ENCODE measurements around the gene FBXO28. TPM values are rescaled to one million over a fixed set of nuclear protein-coding genes. Genes with fewer than 3 reads are reported as not detected.

FBXO28 gene
- total RNA-seq, 1 experiment from 2014 or later = 45.8 TPM

DNA sequence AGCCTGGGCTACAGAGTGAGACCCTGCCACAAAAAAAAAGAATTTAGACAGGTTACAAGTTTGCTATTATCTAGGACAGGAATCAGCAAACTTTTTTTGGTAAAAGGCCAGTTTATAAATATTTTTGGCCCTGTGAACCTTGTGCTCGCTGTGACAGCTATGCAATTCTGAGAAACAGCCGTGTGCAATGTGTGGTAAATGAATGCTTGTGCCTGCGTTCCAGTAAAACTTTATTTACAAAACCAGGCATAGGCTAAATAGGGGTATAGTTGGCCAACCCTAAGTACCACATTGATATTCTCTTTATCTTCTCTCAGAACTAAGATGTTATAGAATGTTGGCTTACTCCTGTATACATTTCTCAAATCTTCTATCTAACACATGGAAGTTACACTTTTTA is 24.3 kb downstream of the FBXO28 start:
- BruUV-seq (replicated peaks) = no TSS peak
- H3K27me3 ChIP-seq (replicated peaks; ENCODE audit: insufficient read depth, low read depth, low read length, poor library complexity) = no peaks in the 10 kb centered on the region
- peaks cover 42% of the 10 kb centered on the region for H3K36me3 ChIP-seq (ENCODE audit: insufficient read depth, low read length, poor library complexity, severe bottlenecking)
- intact Hi-C loops (cut with micrococcal nuclease; ENCODE audit: unreplicated experiment) = no loop called here
- no peak for TF ChIP-seq EZH2 (IDR thresholded peaks at IDR 0.05; ENCODE audit: borderline replicate concordance, low read depth, low read length, poor library complexity, severe bottlenecking)
- TF ChIP-seq, protein P1, sequence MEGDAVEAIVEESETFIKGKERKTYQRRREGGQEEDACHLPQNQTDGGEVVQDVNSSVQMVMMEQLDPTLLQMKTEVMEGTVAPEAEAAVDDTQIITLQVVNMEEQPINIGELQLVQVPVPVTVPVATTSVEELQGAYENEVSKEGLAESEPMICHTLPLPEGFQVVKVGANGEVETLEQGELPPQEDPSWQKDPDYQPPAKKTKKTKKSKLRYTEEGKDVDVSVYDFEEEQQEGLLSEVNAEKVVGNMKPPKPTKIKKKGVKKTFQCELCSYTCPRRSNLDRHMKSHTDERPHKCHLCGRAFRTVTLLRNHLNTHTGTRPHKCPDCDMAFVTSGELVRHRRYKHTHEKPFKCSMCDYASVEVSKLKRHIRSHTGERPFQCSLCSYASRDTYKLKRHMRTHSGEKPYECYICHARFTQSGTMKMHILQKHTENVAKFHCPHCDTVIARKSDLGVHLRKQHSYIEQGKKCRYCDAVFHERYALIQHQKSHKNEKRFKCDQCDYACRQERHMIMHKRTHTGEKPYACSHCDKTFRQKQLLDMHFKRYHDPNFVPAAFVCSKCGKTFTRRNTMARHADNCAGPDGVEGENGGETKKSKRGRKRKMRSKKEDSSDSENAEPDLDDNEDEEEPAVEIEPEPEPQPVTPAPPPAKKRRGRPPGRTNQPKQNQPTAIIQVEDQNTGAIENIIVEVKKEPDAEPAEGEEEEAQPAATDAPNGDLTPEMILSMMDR (conservative IDR thresholded peaks at IDR 0.05; ENCODE audit: low read depth, low read length) = no peak
- H3K9me3 ChIP-seq (ENCODE audit: low read depth, low read length, poor library complexity, severe bottlenecking) = no peaks in the 10 kb centered on the region
- no peak overlapping the region for H3K27ac ChIP-seq (ENCODE audit: low read depth, low read length, poor library complexity, severe bottlenecking)
- DNase-seq (ENCODE audit: low spot score) = no peak
- H3K4me1 ChIP-seq (ENCODE audit: insufficient read depth, low read length, poor library complexity, severe bottlenecking) = no peaks in the 10 kb centered on the region
- POLR2A ChIA-PET (ENCODE audit: low non-redundant PET) = no interaction called here
- CTCF ChIA-PET = no interaction called here
- no peak overlapping the region for H3K4me3 ChIP-seq (ENCODE audit: low read depth, low read length, poor library complexity, severe bottlenecking)

- TF ChIP-seq EZH2 (IDR thresholded peaks at IDR 0.05; ENCODE audit: borderline replicate concordance, low read depth, low read length, poor library complexity, severe bottlenecking) = no peak
- TF ChIP-seq, protein P1 (conservative IDR thresholded peaks at IDR 0.05; ENCODE audit: low read depth, low read length) = no peak
- Histone ChIP-seq H3K27ac (ENCODE audit: low read depth, low read length, poor library complexity, severe bottlenecking) (no peak overlapping the region), H3K36me3 (ENCODE audit: insufficient read depth, low read length, poor library complexity, severe bottlenecking) (peaks cover 19% of the 10 kb centered on the region), H3K4me3 (ENCODE audit: low read depth, low read length, poor library complexity, severe bottlenecking) (no peak overlapping the region), H3K9me3 (ENCODE audit: low read depth, low read length, poor library complexity, severe bottlenecking) (no peaks in the 10 kb centered on the region), H3K4me1 (ENCODE audit: insufficient read depth, low read length, poor library complexity, severe bottlenecking) (no peaks in the 10 kb centered on the region), H3K27me3 (replicated peaks; ENCODE audit: insufficient read depth, low read depth, low read length, poor library complexity) (no peaks in the 10 kb centered on the region)
- BruUV-seq (replicated peaks) = no TSS peak
- POLR2A ChIA-PET (ENCODE audit: low non-redundant PET) = no interaction called here
- intact Hi-C loops (cut with micrococcal nuclease; ENCODE audit: unreplicated experiment) = no loop called here
- CTCF ChIA-PET = no interaction called here
- DNase-seq (ENCODE audit: low spot score) = no peak
Measured at GRCh38 chr1:224141693-224142092, 27.8 kb downstream of the FBXO28 start.

- DNase-seq (ENCODE audit: low spot score) = no peak
- Histone ChIP-seq H3K27ac (ENCODE audit: low read depth, low read length, poor library complexity, severe bottlenecking) (no peak overlapping the region), H3K36me3 (ENCODE audit: insufficient read depth, low read length, poor library complexity, severe bottlenecking) (peaks cover 8% of the 10 kb centered on the region), H3K27me3 (replicated peaks; ENCODE audit: insufficient read depth, low read depth, low read length, poor library complexity) (no peaks in the 10 kb centered on the region), H3K9me3 (ENCODE audit: low read depth, low read length, poor library complexity, severe bottlenecking) (no peaks in the 10 kb centered on the region), H3K4me1 (ENCODE audit: insufficient read depth, low read length, poor library complexity, severe bottlenecking) (no peaks in the 10 kb centered on the region), H3K4me3 (ENCODE audit: low read depth, low read length, poor library complexity, severe bottlenecking) (no peak overlapping the region)
- TF ChIP-seq, protein P1 (conservative IDR thresholded peaks at IDR 0.05; ENCODE audit: low read depth, low read length) = no peak
- TF ChIP-seq EZH2 (IDR thresholded peaks at IDR 0.05; ENCODE audit: borderline replicate concordance, low read depth, low read length, poor library complexity, severe bottlenecking) = no peak
- ChIA-PET CTCF (interaction anchor here (0.6 kb wide), 1 partner anchor 16 kb away, joined by 7 read pairs; no protein-coding TSS in a partner anchor), POLR2A (ENCODE audit: low non-redundant PET) (no interaction called here)
- BruUV-seq (replicated peaks) = no TSS peak
- intact Hi-C loops (cut with micrococcal nuclease; ENCODE audit: unreplicated experiment) = no loop called here
Measured at GRCh38 chr1:224149709-224150108, 35.8 kb downstream of the FBXO28 start.
